GM18861 (cell line): ENCODE measurements around the gene TACC3.

ENCODE experiments used
- ATAC-seq: cut with Tn5 transposase; IDR thresholded peaks from one replicate; pipeline ENCODE4 v1.9.1; 2021; ENCODE audit not compliant: unreplicated experiment

The TACC3 gene

DNA sequence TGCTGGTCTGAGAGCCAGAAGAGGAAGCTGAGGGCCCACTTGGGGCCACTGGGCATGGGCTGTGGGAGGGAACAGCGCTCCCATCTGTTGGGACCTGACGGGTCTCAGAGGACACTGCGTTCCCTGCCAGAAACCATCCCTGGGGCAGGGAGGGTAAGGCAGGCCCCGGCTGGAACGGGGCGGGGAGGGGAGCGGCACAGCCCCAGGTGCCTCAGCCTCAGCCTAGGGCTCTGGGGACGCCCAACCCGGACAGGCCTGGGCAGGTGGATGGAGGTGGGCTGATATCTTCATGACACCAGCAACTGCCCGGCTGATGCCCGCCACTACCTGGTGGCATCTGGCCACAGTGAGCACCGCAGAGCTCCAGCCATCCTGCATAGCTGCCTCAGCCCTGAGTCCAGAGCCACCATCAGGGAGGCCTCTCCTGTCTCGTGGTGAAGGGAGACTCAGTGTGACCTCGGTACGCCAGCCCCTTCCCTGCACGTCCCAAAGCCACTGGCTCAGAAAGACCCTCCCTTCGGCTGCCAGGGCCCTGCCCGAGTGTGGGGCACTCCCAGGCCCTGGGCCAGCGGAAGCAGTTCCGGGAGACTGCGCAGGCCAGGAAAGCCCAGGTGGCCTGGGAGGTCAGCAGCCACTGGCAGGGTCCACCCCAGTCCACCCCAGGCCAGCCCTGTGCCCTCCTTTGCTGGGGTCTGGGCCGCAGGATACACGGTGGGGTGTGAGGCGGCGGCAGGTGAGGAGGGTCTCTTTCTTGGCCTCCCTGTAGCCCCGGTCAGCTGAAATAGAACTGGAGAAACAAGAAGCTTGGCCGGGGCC lies 37.2 kb downstream of the TACC3 start:
- no peak for ATAC-seq

- no peak for ATAC-seq
Observed at GRCh38 chr4:1759170-1759817, 38.0 kb downstream of the TACC3 start.

DNA sequence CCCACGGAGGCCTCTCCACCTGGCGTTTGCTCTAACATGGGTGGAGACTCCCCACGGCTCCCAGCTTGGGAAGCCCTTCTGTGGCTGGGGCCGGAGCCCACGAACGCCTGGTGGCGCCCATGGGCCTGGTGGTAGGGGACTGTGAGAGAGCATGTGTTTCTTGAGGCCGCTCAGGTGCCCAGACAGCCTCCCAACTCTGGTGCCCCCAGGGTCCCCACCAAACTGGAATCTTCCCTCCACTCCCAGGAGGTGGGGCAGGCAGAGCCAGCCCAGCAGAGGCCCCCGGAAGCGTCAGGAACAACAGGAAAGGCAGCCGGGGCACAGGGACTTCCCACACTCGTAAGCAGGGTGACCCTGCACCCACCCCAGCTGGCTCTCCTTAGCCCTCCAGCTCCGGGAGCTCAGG lies 38.5 kb downstream of the TACC3 start:
- no peak for ATAC-seq

GRCh38 chr4:1760521-1761071 lies 39.3 kb downstream of the TACC3 start:
- no peak for ATAC-seq

DNA sequence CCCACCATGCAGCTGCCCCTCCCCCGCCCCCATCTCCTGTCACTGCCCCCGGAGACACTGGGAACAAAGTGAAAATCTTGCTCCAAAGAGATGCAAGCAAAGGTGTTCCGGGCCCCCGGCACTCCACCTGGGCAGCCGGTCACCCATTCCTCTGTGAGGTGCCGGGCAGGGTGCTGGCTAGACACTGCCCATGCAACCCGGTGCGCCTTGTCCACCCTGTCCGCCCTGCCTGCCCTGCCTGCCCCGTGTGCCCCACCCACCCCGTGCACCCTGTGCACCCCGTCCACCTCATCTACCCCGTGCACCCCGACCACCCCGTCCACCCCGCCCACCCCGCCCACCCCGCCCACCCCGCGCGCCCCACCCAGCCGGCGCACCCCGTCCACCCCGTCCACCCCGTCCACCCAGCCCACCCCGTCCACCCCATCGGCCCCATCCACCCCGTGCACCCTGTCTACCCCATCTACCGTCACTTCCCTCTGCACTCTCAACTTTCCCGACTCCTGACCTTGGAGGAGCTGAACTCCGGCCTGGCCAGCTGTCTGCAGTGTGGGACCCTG lies 39.9 kb downstream of the TACC3 start:
- no peak for ATAC-seq

GRCh38 chr4:1762264-1763010 lies 41.1 kb downstream of the TACC3 start:
- ATAC-seq: no peak

- no peak for ATAC-seq
Observed at GRCh38 chr4:1763070-1763549, 41.8 kb downstream of the TACC3 start.

DNA sequence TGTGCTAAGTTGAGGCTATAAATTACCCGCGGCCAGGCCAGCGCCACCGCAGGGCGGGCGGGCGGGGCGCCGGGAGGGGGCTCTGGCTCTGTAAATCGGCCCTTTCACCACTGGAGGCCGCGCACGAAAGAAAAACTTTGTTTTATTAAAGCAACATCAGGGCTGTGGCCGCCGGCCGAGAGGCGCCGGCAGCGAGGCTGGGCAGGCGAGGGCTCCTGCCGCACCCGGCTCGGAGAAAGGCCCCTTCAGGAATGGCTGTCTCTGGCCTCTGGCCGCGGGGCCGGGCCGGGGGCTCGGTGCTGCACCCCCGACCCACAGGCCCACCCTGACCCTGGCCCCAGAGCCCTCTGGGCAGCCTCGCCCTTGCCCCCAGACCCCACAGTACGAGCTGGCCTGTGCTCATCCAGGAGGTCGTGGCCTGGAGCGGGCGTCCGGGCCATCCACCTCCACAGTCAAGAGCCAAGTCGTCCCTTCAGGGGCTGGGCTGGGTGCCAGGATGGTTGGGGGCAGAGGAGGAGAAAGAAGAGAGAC lies 42.3 kb downstream of the TACC3 start:
- no peak for ATAC-seq

GRCh38 chr4:1764670-1765069 lies 43.3 kb downstream of the TACC3 start:
- ATAC-seq: no peak

GRCh38 chr4:1765409-1766072 lies 44.2 kb downstream of the TACC3 start:
- ATAC-seq: no peak

DNA sequence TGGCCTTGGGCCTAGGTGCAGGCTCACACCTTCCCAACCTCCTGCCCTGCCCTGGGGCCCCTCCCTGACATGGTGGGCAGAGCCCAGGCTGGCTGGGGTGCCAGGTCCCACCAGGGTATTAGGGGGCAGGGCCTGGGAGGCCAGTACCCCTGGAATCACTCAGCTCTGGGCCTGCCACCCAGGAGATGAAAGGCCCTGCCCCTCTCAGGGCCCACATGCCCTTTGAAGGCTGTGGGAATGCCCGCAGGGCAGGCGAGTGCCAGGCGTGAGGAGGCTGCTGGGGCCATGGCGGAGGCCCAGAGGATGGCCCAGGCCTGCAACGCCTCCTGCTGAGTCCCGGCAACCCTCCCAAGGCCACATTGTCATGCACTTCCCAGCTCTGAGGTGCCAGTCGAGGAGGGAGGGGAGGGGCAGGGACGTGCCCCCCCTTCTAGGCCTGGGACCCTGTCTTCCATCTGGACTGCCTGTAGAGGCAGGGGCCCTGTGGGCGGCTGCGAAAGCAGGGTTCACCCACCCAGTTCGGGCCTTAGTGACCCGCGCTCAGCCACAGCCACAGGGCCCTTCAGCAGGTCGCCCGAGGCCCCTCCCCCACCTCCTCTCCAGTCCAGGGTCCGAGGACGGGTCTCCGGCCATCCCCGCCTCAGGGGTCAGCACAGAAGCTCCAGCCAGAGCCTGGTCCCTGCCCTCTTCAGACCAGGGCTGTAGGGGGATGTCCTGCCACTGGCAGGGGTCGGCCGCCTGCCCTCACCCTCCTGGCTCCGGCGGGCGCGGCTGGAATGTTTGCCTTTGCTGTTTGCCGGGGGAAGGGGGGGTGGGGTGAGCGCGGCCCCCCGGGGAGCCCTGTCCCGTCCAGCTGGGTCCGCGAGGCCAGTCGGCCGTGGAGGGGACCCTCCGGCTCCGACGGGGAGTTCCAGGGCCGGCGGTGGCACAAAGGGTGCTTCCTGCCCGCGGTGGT lies 45.1 kb downstream of the TACC3 start:
- ATAC-seq: no peak

DNA sequence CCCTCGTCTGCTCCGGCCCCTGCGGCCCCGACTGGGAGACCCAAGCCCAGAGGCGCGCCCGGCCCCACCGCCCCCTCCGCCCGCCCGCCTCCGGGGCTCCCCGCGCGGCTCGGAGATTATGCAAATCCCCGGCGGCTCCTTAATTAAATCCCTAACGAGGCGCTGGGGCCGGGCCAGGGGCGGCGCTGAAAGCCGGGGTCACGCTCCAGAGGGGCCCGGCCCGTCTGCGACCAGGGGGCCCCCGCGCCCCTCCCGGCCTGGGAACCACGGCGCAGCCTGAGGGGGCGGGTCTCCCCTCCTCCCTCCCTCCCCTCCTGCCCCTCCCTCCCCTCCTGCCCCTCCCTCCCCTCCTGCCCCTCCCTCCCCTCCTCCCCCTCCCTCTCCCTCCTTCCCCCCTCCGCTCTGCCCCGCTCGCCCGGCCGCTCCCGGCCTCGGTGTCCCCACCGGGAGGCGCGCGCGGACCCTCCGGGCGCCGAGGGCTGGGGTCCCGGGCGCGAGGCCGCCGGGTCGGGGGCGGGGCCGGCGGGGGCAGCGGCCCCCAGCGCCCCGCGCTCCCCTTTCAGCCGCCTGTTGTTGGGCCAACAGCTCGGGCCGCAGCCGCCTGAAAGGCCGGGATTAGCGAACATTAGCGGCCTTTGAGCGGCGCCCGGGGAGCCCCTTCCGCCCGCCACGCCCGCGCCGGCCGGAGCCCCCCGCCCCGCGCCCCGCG lies 45.9 kb downstream of the TACC3 start:
- no peak for ATAC-seq

GRCh38 chr4:1767770-1768366 lies 46.5 kb downstream of the TACC3 start:
- no peak for ATAC-seq

DNA sequence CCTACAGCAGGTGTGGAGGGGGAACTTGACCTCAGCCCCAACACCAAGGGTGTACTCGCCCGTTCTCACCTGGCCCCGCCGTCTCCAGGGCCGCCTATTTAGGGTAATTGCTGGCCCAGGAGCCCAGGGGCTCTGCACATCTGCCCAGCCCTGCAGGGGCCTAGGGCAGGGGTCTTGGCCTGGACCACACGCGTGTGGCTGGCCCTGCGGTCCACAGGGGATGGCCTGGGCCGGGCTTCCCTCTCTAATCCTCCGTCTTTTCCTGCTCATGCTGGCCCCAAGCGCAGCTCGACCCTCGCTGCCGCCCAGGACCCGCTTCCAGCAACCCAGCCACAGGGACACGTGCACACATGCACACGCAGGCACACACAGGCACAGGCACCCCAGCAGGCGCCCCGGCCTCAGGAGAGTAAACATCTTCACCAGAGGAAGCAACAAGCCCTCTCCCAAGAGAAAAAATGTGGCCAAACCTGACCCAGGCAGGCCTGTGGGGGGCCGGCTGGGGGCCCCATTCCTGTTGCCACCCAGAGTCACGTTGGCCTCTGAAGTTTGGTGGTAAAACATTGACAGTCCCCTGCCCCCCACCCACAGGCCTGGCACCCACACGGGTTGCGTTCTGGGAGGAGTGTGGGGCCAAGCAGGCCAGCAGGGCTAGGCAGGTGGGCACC lies 47.2 kb downstream of the TACC3 start:
- no peak for ATAC-seq

DNA sequence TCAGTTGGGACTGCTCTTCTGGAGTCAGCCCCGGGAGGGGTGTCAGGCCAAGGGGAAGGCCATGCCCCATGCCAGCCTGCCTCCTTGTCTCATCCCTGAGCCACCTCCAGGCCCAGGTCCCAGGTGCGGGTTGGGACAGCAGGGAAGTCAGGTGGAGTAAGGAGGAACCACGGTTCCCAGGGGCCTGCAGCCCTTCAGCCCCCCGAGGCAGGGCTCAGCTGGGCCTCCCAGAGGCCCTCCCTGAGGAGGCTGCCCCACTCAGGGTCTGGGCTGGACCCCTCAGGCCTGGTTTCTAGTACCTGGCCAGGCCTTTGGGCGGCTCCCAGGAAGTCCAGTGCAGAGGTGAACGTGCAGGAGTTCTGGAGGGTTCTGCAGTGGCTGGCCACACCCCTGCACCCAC lies 48.4 kb downstream of the TACC3 start:
- no peak for ATAC-seq

DNA sequence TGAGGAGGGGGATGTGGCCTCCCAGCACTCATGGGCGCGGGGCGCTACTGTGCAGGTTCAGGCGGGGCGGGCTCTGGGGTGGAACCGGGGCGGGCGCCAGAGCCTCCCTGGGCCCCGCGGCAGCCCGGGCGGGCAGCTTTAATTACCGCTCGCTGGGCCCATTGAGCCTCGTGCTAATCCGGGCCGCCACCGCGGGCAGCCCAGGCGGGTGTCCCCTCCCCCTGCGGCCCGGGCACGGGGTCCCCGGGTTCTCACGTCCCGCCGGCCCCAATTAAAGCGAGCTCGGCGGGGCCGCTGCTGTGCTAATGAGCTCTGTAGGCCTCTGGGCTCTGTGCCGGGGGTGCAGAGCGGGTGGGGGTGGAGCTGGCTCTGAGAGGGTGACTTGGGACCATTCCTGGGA lies 48.9 kb downstream of the TACC3 start:
- no peak for ATAC-seq

- ATAC-seq: no peak
Observed at GRCh38 chr4:1770791-1771231, 49.5 kb downstream of the TACC3 start.
